ENCODE results near the gene RFLNA.

GRCh38 chr12:124279315-124279714 is 15.6 kb upstream of the RFLNA start:
- TF ChIP-seq, protein P1, sequence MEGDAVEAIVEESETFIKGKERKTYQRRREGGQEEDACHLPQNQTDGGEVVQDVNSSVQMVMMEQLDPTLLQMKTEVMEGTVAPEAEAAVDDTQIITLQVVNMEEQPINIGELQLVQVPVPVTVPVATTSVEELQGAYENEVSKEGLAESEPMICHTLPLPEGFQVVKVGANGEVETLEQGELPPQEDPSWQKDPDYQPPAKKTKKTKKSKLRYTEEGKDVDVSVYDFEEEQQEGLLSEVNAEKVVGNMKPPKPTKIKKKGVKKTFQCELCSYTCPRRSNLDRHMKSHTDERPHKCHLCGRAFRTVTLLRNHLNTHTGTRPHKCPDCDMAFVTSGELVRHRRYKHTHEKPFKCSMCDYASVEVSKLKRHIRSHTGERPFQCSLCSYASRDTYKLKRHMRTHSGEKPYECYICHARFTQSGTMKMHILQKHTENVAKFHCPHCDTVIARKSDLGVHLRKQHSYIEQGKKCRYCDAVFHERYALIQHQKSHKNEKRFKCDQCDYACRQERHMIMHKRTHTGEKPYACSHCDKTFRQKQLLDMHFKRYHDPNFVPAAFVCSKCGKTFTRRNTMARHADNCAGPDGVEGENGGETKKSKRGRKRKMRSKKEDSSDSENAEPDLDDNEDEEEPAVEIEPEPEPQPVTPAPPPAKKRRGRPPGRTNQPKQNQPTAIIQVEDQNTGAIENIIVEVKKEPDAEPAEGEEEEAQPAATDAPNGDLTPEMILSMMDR (IDR thresholded peaks at IDR 0.05; ENCODE audit: low read depth, low read length) = no peak
- TF ChIP-seq EZH2phosphoT487 (IDR thresholded peaks at IDR 0.05; ENCODE audit: low read depth) = no peak
